Activated T-cell treated with anti-CD3 and anti-CD28 coated beads for 24 hours (primary cell): Measurements from ENCODE around the gene TASP1.

Source experiments
- DNase-seq: peaks from one replicate; pipeline ENCODE4 v3.0.0-alpha.2; 2020; ENCODE audit warnings: low read depth

Gene TASP1

DNA sequence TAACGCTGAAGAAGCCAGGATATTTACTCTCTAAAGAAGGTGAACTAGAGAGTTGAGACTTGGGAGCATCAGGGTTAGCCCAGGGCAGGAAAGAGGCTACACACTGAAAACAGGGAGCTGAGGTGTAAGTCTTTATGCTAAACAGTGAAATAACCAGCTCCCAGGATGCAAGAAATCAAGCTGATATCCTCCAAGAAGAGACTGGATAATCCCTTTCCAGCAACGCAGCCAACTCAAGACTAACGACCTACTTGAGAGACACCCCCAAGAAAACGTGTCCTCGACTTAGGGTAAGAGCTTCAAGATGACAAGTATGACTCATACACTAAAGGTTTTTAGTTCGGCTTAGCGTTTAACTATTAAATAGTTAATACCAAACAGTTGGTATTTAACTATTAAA is 202.2 kb downstream of the TASP1 start:
- DNase-seq = no peak

DNA sequence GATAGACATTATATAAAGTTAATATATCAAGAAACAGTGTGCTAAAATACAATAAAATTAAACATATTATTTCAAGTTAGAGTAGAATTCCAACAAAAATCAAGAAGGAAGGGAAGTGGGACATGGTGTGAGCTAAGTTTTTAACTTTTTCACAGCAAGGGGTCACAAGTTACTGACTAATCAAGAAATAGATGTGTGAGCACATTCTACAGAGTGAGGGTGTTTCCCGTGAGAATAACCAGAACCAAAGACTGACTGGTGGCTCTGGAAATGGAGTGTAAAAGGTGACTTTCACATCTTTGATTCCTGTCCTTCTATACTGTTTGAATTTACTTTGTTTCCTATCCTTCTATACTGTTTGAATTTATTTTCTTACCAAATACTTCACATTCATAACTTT is 206.6 kb downstream of the TASP1 start:
- DNase-seq = no peak

DNA sequence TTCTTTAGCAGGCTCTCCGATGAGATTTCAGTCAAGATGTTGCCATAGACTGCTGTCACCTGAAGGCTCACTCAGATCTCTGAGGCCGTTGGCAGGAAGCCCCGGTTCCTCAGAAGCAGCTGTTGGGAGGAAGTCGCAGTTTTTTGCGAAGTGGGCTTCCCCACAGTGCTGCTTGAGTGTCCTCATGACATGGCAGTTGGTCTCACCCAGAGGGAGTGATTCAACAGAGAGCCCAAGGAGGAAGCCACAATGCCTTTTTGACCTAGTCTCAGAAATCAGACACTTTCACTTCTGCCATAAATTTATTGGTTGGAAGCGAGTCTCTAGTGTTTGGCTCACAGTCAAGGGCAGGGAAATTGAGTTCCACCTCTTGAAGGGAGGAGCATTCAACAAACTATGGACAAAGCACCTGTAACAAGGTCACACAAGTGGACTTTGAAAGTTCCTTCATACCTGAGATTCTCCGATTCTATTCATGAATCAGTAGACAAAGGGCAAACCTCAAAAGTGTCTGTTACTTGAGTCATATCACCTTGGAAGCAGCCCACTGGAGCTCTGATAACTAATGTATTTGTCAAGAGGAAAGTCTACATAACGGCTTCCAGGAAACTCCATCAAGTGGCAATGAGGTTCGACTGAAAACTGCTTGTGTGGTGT is 208.3 kb downstream of the TASP1 start:
- peak; percentile 1 for DNase-seq

DNA sequence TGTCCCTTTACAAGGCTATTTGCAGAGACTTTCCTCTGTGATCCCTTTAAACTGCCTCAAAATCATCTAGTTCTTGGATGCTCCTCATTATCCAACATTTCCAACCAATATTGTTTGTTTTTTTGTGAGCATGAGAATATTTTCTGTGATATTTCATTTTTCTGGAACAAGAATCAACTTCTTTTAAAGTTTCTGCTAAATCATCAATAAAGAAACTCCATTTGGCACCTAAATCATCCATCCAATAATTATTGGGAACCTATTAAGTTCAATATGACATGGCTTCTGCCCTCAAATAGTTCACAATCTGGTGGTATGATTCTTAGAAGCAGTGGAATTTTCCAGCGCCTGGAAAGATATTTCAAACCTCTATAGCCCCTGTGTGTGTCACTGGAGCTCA is 210.0 kb downstream of the TASP1 start:
- no peak for DNase-seq

DNA sequence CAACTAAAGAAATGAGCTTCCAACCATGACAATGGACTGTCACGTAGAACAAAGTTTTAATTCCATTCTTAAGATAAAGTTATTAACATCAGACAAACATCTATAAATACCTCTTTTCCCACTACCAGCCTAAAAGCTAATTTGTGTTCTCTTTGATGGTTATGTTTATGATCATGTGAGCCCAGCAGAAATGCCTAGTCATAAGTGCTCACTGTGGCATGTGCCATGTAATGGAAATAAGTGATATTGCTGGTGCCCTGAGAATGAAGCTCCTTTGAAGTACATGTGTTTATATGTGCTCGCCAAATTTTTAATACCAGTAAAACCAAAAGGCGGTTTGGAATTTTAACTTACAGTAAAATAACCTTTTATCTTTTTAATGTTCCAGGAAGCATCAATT is 211.9 kb downstream of the TASP1 start:
- DNase-seq = no peak

DNA sequence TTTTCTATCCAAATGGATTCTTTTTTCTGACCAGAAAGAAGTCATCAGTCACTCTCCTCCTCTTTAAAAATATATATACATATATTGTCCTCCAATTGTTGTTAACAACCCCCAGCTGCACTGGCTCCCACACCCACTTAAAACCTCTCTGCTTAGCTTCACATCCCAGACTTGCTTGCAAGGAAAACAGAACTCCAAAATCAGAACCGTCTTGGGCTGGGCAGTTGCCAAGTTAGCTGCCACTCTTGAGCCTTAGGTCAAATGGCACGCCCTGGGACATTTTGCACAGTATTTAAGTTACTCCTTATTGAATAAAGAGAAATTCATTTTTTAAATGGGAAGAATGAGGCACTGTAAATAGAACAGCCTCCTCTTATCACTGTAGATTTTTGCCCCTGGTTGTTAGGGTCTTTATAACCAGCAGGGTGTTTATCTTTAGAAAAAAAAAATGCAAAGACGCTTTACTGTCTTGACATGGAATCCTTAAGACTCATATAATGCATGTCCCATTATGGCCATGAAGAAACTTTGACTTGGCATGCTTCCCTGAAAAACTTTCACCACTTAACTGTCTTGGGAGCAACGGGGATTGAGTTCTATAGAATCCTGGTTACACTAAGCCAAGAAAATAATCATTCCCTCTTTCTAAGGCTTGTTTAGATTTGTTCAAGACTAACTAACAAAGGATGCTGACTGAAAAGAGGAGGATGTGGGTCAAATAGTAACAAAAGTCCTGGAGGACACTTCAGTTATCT is 213.2 kb downstream of the TASP1 start:
- DNase-seq = no peak

DNA sequence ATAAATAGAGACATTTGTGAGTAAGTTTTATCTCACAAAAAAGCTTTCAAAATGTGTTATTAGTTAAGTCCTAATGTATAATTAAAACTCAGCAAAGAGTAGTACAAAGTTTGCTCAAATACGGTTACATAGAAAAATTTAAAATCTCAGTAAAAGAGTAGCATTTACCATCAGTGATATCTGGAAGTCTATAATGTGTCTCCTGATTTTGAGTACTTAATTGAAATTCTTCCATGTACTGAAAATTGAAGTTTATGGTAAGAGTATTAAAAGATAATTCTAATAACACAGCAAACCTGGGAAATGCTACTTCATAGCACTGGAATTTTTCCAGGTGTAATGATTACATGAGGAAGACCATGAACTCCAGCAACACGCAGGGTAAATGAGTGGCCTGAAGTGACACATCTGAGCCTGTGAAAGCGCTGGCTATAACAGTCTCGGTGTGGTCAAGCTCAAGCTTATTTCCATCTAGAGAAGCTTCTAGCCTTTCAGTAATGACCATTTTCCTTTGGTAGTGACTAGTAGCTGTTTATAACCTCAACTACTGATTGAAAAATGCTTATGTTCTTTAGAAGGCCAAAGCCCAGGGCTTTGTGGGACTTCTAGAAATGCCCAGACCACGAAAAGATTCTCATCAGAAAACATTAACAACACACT is 214.4 kb downstream of the TASP1 start:
- DNase-seq = no peak

DNA sequence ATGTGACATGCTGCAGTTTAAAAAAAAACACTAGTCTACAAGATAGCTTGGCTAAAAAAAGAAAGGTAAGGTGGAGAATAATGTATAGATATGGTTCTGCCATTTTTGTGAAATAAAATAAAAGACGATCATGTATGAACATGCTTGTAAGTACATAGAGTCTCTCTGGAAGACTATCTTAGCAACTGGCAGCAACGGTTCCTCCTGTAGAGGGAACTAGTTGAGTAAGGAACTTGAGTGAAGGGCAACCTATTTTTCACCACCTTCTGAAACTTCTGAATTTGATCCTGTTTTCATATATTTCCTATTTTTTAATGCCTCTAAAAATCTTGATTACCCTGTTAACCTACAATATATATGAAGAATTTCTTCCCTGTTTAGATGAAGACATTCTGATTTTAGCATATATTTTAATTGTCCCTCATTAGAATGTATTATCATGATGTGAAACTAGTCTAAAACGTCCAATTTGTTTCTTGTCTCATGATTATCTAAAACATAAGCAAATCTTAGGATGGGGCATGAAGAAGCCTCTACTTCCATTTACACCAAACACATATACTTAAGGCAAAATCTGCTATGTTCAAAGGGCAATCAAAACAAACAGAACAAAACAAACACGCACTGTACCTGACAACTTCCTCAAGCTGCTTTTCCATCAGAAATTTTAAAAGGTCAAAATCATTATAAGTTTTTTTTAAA is 215.1 kb downstream of the TASP1 start:
- no peak for DNase-seq

DNA sequence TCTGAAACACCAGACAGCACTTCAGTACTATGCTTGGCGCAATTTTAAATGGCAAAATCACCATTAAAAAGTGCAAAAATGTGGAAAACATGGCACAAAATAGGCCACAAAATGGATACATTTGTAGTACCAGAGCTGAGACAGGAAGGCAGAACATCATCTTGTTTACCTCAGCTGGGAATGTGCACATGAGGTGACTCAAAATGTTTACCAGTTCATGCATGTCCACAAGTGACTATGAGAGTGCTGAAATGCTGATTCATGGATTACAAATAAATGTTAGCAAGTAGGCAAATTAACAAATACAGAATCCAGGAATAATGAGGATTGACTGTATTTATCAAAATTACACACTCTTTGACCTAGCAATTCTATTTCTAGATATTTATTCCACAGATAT is 216.1 kb downstream of the TASP1 start:
- DNase-seq = no peak

DNA sequence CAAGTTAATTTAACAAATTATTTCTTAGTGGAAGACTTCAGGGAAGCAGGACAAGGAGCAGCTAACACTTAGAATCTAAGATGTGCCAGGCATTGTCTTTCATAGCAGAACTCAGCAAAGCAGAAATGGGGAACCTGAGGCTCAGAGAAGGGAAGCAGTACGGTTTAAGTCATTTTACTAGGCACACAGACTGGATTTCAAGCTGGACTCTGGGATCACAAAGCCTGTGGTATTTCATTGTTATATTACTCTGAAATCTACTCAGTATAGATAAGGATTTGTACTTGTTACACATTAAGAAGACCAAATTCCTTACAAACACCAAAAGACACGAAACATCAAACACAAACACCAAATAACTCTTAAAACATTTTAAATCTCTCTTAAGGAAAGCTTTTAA is 218.1 kb downstream of the TASP1 start:
- no peak for DNase-seq

DNA sequence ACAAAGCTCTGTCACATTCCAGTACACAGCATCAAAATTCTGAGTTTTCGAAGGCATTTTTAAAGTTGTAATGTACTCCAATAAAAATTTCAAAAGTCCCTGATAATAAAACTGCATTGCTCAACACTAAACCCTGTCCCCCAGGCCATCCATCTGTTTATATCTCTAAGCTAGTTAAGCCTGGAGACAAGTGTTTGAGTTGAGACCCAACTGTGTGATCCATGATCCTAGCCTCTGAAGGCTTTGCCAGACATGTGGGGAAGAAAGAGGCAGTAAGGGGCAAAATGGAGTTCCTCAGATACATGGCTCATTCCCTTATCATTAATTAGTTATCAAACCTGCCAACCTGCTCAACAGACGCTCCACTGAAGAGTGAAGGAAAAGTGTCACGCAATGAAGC is 219.3 kb downstream of the TASP1 start:
- DNase-seq = no peak

DNA sequence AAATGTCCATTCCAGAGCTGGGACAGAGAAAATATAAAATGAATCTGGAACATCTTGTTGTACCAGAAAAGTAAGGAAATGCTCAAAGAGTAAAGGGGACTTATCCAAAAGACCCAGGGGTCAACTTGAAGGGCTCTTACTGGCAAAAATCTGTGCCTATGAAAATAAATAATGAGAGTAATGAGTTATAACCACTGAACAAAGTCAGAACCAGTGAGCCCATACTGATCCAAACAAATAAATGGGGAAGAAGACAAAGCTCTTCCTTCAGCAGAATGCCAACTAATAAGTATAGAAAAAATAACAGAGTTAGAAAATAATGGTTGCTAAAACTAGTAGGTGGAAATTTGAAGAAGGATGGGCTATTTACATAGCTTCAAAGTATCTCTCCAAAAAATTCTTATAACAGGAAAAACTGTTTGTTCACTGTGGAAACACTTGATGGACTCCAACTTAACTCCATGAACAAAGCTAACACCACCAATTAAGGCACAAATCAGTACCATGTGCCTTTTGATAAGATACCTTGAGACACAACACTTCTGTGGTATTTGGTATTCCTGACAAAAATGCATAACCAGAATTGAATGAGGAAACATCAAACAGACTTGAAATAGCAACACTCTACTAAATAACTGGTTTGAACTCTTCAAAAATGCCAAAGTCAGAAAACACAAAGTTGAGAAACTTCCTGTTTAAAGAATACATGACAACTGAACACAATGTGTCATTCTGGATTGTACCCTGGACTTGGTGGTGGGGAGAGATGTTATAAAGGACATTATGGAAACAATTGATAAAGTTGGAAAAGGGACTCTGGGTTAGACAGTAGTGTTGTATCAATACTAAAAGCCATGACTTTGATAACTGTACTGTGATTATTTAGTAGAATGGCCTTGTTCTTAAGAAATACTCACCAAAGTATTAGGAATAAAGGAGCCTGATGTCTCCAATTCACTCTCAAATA is 220.2 kb downstream of the TASP1 start:
- no peak for DNase-seq

DNA sequence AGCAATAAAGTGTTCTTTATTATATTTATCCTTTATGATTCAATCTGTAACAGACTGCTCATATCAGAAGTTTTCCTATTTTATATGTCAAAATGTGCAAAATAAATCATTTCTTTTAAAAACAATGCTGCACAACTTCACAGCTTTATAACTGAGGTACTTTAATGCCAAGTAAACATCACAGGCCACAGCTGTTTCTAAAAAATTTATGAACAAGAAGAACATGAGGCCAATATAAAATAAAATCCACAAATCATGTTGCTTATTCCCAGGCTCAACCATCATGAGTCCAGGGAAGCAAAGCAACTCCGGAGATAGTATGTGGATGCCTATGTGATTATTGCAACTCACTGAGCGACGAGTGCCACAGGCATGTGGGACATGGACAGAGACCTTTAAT is 222.2 kb downstream of the TASP1 start:
- DNase-seq = no peak

DNA sequence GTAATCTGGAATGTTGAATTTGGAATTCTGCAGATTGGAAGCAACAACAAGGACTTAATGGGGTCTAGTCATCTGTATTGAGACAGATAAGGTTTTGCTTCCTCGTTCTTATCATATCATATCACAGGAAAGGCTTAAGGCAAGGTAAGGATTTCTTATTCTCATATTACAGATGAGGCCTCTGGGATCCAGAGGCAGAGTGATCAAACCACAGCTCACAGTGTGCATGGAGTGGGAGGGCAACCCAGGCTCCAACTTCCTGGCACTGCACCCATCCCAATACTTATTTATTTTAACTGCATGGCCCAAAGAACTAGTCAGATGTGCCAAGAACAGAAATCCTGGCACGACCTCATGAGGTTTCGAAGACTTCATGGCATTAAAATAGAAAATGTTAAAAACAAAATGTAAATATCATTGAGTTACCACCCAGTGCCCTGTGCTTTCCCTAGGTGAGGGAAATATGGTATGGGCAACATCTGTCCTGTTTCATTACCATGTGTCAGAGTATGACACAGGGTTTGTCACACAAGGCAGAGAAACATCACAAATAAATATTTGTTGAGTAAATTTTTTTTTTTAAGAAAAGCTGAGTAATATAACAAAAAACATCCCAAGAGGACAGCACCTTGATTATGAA is 225.8 kb downstream of the TASP1 start:
- no peak for DNase-seq

DNA sequence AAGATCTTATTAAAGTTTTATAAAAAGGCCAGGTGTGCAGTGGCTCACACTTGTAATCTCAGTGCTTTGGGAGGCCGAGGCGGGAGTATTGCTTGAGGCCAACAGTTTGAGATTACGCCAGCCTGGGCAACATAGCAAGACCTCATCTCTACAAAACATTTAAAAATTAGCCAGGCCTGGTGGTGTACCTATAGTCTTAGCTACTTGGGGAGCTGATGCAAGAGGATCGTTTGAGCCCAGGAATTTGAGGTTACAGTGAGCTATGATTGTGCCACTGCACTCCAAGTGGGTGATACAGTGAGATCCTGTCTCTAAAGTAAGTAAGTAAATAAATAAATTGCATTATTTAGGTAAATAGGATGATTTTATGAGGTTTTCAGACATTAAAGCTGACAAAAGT is 234.4 kb downstream of the TASP1 start:
- DNase-seq = no peak

DNA sequence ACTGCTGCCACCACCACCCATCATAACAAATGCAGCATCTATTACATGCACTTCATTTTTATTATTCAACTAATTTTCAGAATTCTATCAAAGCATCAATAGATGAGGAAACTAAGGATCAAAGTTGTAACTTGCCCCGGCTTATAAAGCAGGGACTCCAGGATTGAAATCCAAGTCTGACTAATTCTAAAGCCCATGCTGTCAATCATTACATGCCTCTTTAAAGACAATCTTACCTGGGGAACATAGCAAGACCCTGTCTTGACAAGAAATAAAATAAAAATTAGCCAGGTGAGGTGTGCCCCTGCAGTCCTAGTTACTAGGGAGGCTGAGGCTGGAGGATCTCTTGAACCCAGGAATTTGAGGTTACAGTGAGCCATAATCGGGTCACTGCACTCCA is 235.3 kb downstream of the TASP1 start:
- DNase-seq = no peak

DNA sequence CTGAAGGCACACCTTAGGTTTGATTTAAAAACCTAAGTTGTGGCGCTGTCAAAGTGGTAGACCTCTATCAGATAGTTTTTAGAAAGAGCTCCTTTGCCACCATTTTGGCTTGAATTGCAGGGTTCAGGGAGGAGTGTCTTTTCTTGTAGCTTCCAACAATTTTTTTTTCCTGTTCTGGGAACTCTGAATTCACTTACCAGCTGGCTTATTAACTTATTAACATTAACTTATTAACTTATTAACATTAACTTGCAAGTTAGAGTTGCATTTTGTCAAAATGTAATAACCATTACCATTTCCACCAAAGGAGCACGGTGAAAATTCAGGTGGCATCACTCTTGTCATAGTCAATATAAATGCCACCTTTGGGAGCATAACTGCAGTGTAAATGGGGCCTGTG is 235.7 kb downstream of the TASP1 start:
- no peak for DNase-seq

DNA sequence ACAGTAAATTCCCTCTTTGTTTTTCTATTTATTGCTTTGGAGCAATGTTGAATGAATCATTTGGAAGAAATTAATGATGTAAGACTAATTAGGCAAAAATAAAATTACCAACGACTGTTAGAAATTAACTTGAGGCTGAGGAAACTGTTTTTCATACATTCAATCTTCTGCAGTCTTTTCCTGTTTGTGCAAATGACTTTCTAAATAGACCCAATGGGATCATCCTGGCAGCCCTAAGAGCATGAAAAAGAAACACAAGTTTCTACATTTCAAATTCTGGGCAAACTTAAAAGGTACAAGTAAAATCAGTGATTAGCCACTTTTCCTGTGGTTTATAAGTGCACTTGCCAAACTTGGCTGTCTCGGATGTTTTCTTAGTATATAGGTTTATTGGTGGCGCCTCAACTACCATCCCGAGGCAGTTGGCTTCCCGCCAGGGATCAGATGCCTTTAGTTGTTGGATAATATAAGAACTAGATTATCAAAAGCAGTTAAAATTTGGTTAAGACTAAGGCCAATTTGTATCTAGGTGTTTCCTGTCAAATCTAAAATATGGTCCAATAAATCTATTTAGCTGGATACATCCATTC is 236.5 kb downstream of the TASP1 start:
- no peak for DNase-seq

DNA sequence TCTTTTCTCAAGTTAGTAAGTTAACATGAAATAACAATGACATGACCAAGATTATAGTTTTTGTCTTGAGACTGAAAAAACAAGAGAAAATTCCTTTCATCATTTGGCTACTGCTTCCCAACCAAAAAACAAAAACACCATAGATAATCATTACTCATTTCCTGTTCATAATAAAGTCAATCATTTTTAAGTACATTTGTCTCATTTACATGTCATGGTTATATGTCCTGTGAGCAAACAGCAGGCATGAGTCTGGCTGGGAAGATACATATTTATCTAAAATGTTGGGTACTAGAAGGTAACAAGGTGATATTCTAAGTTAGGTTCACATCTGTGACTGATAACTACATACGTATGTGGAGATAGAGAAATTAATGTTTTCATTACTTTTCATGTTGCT is 237.1 kb downstream of the TASP1 start:
- no peak for DNase-seq

DNA sequence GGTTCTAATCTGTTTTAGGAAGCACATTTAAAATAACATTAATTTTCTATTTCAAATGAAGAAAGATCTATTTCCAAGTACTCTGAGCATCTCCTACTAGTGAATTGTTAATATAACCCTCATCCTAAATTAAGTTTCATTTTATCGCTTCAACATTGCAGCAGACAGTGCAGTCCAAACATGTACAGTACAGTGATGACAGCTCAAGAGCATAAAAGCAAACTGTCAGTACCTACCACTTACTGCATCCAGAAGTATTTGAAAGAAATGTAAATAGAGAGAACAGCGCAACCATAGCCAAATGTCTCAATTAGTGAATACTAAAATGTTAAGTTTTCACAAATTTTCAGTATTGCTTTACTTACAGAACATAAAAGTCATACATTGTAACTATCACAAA is 238.3 kb downstream of the TASP1 start:
- no peak for DNase-seq

DNA sequence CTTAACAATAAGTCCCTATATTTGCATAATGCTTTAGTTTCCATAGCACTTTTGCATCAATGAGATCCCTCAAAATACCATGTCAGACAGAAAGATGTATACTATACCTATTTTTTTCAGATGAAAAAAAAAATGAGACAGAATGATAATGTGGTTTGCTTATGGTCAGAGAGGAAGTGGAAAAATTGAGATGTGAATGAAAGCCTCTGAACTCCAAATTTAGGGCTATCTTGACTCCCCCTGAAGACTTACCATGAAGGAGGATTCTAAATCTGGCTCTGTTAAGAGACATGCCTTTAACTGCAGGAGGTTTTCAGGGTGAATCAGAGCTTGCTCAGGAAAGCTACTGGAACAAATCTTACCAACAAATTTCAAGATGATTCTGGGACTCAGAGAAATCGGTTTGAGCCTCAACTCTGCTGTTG is 241.4 kb downstream of the TASP1 start:
- no peak for DNase-seq
